ENCODE results near the gene CYBRD1. TPM values are rescaled to one million over a fixed set of nuclear protein-coding genes. Genes with fewer than 3 reads are reported as not detected.

Gene CYBRD1
- total and polyA plus RNA-seq, 2 donors (not counting 1 experiment from before 2014, with no cell fraction given) = 0.27 TPM; not detected in 1

GRCh38 chr2:171479154-171479814, 43.0 kb upstream of the CYBRD1 start:
- Mint-ChIP-seq H3K4me3 (no peak overlapping the region), H3K9me3 (ENCODE audit: insufficient read depth) (no peaks in the 10 kb centered on the region), H3K4me1 (no peaks in the 10 kb centered on the region), H3K27ac (no peak overlapping the region), H3K27me3 (no peaks in the 10 kb centered on the region)
- no peak overlapping the region for H3K27ac ChIP-seq (ENCODE audit: low read length in 2 of 2)
- no peaks in the 10 kb centered on the region for H4K20me1 ChIP-seq (ENCODE audit: control insufficient read depth, insufficient read depth, low read length, poor library complexity, severe bottlenecking)
- ATAC-seq (ENCODE audit: low read depth) (no peak), DNase-seq (no peak)
- no peaks in the 10 kb centered on the region for H3K27me3 ChIP-seq (replicated peaks in 1 of 4; ENCODE audit: control extremely low read depth in 1 of 4, control insufficient read depth in 3 of 4, insufficient read depth in 4 of 4, low read length in 3 of 4)
- H3K9me3 ChIP-seq (ENCODE audit: control extremely low read depth in 1 of 3, control insufficient read depth in 2 of 3, insufficient read depth in 1 of 3, low read length in 2 of 3) = no peaks in the 10 kb centered on the region
- no peak overlapping the region for H2AFZ ChIP-seq (ENCODE audit: insufficient read depth, low read depth, low read length, poor library complexity, severe bottlenecking)
- CTCF ChIA-PET = interaction anchor here (0.6 kb wide), 1 partner anchor 383 kb away, joined by 3 read pairs; no protein-coding TSS in a partner anchor
- no peak overlapping the region for H3K4me2 ChIP-seq (replicated peaks; ENCODE audit: low read depth, low read length, poor library complexity, severe bottlenecking)
- TF ChIP-seq EZH2 (IDR thresholded peaks at IDR 0.05; ENCODE audit: borderline replicate concordance, insufficient read depth, low read depth, low read length, poor library complexity, severe bottlenecking) = no peak
- TF ChIP-seq, protein P1, sequence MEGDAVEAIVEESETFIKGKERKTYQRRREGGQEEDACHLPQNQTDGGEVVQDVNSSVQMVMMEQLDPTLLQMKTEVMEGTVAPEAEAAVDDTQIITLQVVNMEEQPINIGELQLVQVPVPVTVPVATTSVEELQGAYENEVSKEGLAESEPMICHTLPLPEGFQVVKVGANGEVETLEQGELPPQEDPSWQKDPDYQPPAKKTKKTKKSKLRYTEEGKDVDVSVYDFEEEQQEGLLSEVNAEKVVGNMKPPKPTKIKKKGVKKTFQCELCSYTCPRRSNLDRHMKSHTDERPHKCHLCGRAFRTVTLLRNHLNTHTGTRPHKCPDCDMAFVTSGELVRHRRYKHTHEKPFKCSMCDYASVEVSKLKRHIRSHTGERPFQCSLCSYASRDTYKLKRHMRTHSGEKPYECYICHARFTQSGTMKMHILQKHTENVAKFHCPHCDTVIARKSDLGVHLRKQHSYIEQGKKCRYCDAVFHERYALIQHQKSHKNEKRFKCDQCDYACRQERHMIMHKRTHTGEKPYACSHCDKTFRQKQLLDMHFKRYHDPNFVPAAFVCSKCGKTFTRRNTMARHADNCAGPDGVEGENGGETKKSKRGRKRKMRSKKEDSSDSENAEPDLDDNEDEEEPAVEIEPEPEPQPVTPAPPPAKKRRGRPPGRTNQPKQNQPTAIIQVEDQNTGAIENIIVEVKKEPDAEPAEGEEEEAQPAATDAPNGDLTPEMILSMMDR (IDR thresholded peaks at IDR 0.05) = no peak
- no peaks in the 10 kb centered on the region for H3K79me2 ChIP-seq (ENCODE audit: control insufficient read depth, insufficient read depth, low read length)
- POLR2A ChIA-PET = no interaction called here
- H3K36me3 ChIP-seq (replicated peaks in 1 of 2; ENCODE audit: control extremely low read depth in 1 of 2, control insufficient read depth in 1 of 2, extremely low read depth in 1 of 2, insufficient read depth in 2 of 2, low read length in 1 of 2) = peaks cover 3 to 65% of the 10 kb centered on the region in 2 experiments
- intact Hi-C loops (cut with micrococcal nuclease) = no loop called here
- H3K4me3 ChIP-seq (ENCODE audit: control extremely low read depth in 1 of 5, extremely low read depth in 1 of 5, insufficient read depth in 1 of 5, low read depth in 2 of 5, low read length in 4 of 5) = no peak overlapping the region
- no peaks in the 10 kb centered on the region for H3K4me1 ChIP-seq (ENCODE audit: control insufficient read depth in 2 of 2, insufficient read depth in 2 of 2, low read length in 2 of 2)
- no peak overlapping the region for H3K9ac ChIP-seq (ENCODE audit: low read length)
- 90% methylated on average over 2 of the region's 3 CpGs for WGBS (ENCODE audit: insufficient coverage)

DNA sequence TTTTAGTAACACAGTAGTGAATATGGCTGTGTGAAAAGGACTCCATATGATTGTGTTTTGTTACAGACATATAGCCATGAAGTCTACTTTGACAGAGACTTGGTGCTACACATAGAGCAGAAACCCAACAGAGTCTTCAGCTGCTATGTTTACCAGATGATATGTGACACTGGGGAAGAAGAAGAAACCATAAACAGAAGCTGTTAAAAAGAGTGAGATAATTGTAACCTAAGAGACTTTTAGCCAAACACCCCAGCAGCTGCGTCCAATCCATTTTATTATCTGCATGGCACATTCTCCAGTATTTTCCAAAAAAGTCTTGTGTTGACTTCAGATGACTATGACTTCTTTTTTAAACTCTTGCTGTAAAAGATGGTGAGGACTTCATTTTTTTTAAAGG, 41.4 kb upstream of the CYBRD1 start:
- Histone ChIP-seq H3K79me2 (ENCODE audit: control insufficient read depth, insufficient read depth, low read length) (no peaks in the 10 kb centered on the region), H3K9ac (ENCODE audit: low read length) (no peak overlapping the region), H3K27ac (ENCODE audit: low read length in 2 of 2) (no peak overlapping the region), H2AFZ (ENCODE audit: insufficient read depth, low read depth, low read length, poor library complexity, severe bottlenecking) (no peak overlapping the region), H3K36me3 (replicated peaks in 1 of 2; ENCODE audit: control extremely low read depth in 1 of 2, control insufficient read depth in 1 of 2, extremely low read depth in 1 of 2, insufficient read depth in 2 of 2, low read length in 1 of 2) (peaks cover 0 to 58% of the 10 kb centered on the region in 2 experiments), H3K4me3 (ENCODE audit: control extremely low read depth in 1 of 5, extremely low read depth in 1 of 5, insufficient read depth in 1 of 5, low read depth in 2 of 5, low read length in 4 of 5) (no peak overlapping the region), H3K4me2 (replicated peaks; ENCODE audit: low read depth, low read length, poor library complexity, severe bottlenecking) (no peak overlapping the region), H3K27me3 (replicated peaks in 1 of 4; ENCODE audit: control extremely low read depth in 1 of 4, control insufficient read depth in 3 of 4, insufficient read depth in 4 of 4, low read length in 3 of 4) (no peaks in the 10 kb centered on the region), H3K4me1 (ENCODE audit: control insufficient read depth in 2 of 2, insufficient read depth in 2 of 2, low read length in 2 of 2) (no peaks in the 10 kb centered on the region), H4K20me1 (ENCODE audit: control insufficient read depth, insufficient read depth, low read length, poor library complexity, severe bottlenecking) (no peaks in the 10 kb centered on the region), H3K9me3 (ENCODE audit: control extremely low read depth in 1 of 3, control insufficient read depth in 2 of 3, insufficient read depth in 1 of 3, low read length in 2 of 3) (no peaks in the 10 kb centered on the region)
- H3K4me3 Mint-ChIP-seq = no peak overlapping the region
- TF ChIP-seq, protein P1 (IDR thresholded peaks at IDR 0.05) = no peak
- TF ChIP-seq EZH2 (IDR thresholded peaks at IDR 0.05; ENCODE audit: borderline replicate concordance, insufficient read depth, low read depth, low read length, poor library complexity, severe bottlenecking) = no peak
- no peaks in the 10 kb centered on the region for H3K4me1 Mint-ChIP-seq
- ATAC-seq (ENCODE audit: low read depth) = no peak
- POLR2A ChIA-PET = no interaction called here
- CTCF ChIA-PET = no interaction called here
- H3K27me3 Mint-ChIP-seq = no peaks in the 10 kb centered on the region
- no peaks in the 10 kb centered on the region for H3K9me3 Mint-ChIP-seq (ENCODE audit: insufficient read depth)
- DNase-seq = no peak
- intact Hi-C loops (cut with micrococcal nuclease) = no loop called here
- WGBS (ENCODE audit: insufficient coverage) = no CpG with 5 or more reads among the region's 1 CpG
- H3K27ac Mint-ChIP-seq = no peak overlapping the region
